Keratinocyte (primary cell): ENCODE measurements around the gene R3HDM2. TPM values are rescaled to one million over a fixed set of nuclear protein-coding genes. Genes with fewer than 3 reads are reported as not detected.
A peak's percentile ranks its signal among the peaks of the same experiment; 100 is the strongest.

ENCODE experiments used
- DNase-seq: peaks from one replicate; pipeline ENCODE4 v3.0.0-alpha.2; 2011; ENCODE audit warnings: low read depth, missing footprints, low spot score
- FAIRE-seq: peaks from 2 replicates; lab custom pipeline; 2011; peaks lifted over from hg19 to GRCh38; lab: Jason Lieb, UNC
- H2AFZ ChIP-seq: 2 replicates; pipeline ENCODE4 v1.6.0; 2012; ENCODE audit warnings: low read length, control low read depth, inconsistent platforms; ENCODE audit not compliant: control insufficient read depth
- H3K27ac ChIP-seq: 2 replicates; pipeline ENCODE4 v1.5.1; 2011; ENCODE audit warnings: low read length; ENCODE audit not compliant: control insufficient read depth, insufficient read depth
- H3K27me3 ChIP-seq: 3 replicates; pipeline ENCODE4 v1.6.0; 2011; ENCODE audit warnings: low read length; ENCODE audit not compliant: control insufficient read depth, insufficient read depth; ENCODE audit errors: extremely low read depth
- H3K36me3 ChIP-seq, 2 experiments: 2 replicates in 1 of 2; 3 replicates in 1 of 2; pipeline ENCODE4 v1.5.1; 2011; ENCODE audit warnings: low read length in 2 of 2, mild to moderate bottlenecking in 1 of 2; ENCODE audit not compliant: control insufficient read depth in 2 of 2, insufficient read depth in 2 of 2; ENCODE audit errors: extremely low read depth in 1 of 2
- H3K4me1 ChIP-seq: 3 replicates; pipeline ENCODE4 v1.5.1; 2011; ENCODE audit warnings: low read length; ENCODE audit not compliant: control insufficient read depth, insufficient read depth; ENCODE audit errors: extremely low read depth
- H3K4me2 ChIP-seq: 3 replicates; pipeline ENCODE4 v1.6.0; 2011; ENCODE audit warnings: low read depth, low read length; ENCODE audit not compliant: control insufficient read depth, insufficient read depth; ENCODE audit errors: extremely low read depth
- H3K4me3 ChIP-seq, 3 experiments: fragments of 200-600 bp in 1 of 3; sonication (generic) in 1 of 3; 2 replicates in 2 of 3; 3 replicates in 1 of 3; pipeline ENCODE4 v1.5.1; 2011 to 2016; ENCODE audit warnings: low read length in 3 of 3, mild to moderate bottlenecking in 3 of 3, control low read depth in 2 of 3, inconsistent platforms in 1 of 3, low read depth in 1 of 3, mixed read lengths in 1 of 3, mixed run types in 1 of 3, moderate library complexity in 1 of 3; ENCODE audit not compliant: control insufficient read depth in 2 of 3, insufficient read depth in 2 of 3; ENCODE audit errors: extremely low read depth in 1 of 3
- H3K79me2 ChIP-seq: 2 replicates; pipeline ENCODE4 v1.6.0; 2012; ENCODE audit warnings: low read length; ENCODE audit not compliant: control insufficient read depth, insufficient read depth
- H3K9ac ChIP-seq: 3 replicates; pipeline ENCODE4 v1.6.0; 2011; ENCODE audit warnings: low read length; ENCODE audit not compliant: control insufficient read depth, insufficient read depth; ENCODE audit errors: extremely low read depth
- H3K9me1 ChIP-seq: 3 replicates; pipeline ENCODE4 v1.6.0; 2011; ENCODE audit warnings: low read length; ENCODE audit not compliant: control insufficient read depth, insufficient read depth; ENCODE audit errors: extremely low read depth
- H3K9me3 ChIP-seq: 2 replicates; pipeline ENCODE4 v1.5.1; 2012; ENCODE audit warnings: low read depth, low read length; ENCODE audit not compliant: control insufficient read depth
- H4K20me1 ChIP-seq: 3 replicates; pipeline ENCODE4 v1.6.0; 2011; ENCODE audit warnings: low read length; ENCODE audit not compliant: control insufficient read depth, insufficient read depth; ENCODE audit errors: extremely low read depth
- EZH2 ChIP-seq: IDR thresholded peaks from one replicate; pipeline ENCODE4 v1.6.1; 2012; ENCODE audit warnings: inconsistent platforms, mild to moderate bottlenecking, low read length, moderate library complexity
- dilution Hi-C: fragments of 300-500 bp; cut with MboI; formaldehyde crosslinking; loops from one replicate; pipeline ENCODE4 v1.7.0; 2020; ENCODE audit warnings: low sequenced_read_pairs; ENCODE audit not compliant: extremely low pct_ligation_motif_present
- polyA plus RNA-seq, 5 experiments: library from polyadenylated mRNA; depleted of rRNA in 3 of 5; stranded (reverse) in 3 of 5; stranded (forward) in 1 of 5; unstranded in 1 of 5; fragments of >200 nt; gene quantifications; 1 replicate in 1 of 5; 2 replicates in 3 of 5; 3 replicates in 1 of 5; pipeline versions ENCODE4 v1.2.1 to v1.2.3, GENCODE V29; 2011 to 2012; ENCODE audit warnings: missing spikeins in 2 of 5, low read depth in 1 of 5, low replicate concordance in 1 of 5
- TF ChIP-seq, protein P1 (sequence below), 3 experiments: IDR thresholded peaks in 1 of 3; conservative IDR thresholded peaks in 1 of 3; optimal IDR thresholded peaks in 1 of 3; 2 replicates in 2 of 3; 3 replicates in 1 of 3; pipeline versions ENCODE3 to v1.5.1; 2011; ENCODE audit warnings: low read length in 3 of 3, mild to moderate bottlenecking in 3 of 3, moderate library complexity in 2 of 3, control low read depth in 1 of 3, inconsistent platforms in 1 of 3; ENCODE audit not compliant: insufficient read depth in 2 of 3; ENCODE audit errors: extremely low read depth in 1 of 3

R3HDM2 gene
- polyA plus RNA-seq, 1 donor (not counting 4 experiments of a cell fraction or from before 2014, with no cell fraction given) = 11.1 TPM

DNA sequence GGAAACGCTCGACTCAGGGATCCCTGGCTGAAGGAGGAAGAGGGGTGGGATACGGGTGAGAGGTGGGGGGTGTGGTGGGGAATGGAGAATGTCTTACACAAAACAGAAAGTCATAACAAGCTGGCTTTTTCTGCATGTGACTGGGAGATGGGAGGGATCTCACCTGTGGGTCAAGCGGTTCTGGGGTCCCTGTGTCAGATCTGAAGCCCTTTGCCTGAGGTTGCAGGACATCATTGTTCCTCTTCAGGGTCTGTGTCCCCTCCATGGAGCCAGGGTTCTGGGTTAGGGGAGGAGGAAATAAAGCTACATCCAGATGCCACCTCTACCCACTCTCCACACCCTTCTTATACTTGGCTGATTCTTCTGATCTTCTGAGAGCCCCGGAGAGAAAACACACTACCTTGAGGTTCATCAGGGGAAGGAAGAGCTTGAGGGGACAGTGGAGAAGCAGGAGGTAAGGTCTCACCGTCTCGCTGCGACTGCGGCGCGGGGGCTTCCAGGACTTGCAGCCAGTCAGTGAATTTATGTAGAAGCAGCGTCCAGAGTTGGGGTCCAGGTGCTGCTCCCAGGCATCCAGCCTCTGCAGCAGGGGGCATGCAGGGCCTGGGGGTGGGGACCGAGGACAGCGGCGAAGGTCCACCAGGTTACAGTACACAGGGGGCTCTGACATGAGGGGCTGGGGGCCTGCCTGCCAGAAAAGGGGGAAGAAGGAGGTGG, 46.3 kb upstream of the R3HDM2 start:
- TF ChIP-seq EZH2 = peak; percentile 6
- TF ChIP-seq, protein P1, sequence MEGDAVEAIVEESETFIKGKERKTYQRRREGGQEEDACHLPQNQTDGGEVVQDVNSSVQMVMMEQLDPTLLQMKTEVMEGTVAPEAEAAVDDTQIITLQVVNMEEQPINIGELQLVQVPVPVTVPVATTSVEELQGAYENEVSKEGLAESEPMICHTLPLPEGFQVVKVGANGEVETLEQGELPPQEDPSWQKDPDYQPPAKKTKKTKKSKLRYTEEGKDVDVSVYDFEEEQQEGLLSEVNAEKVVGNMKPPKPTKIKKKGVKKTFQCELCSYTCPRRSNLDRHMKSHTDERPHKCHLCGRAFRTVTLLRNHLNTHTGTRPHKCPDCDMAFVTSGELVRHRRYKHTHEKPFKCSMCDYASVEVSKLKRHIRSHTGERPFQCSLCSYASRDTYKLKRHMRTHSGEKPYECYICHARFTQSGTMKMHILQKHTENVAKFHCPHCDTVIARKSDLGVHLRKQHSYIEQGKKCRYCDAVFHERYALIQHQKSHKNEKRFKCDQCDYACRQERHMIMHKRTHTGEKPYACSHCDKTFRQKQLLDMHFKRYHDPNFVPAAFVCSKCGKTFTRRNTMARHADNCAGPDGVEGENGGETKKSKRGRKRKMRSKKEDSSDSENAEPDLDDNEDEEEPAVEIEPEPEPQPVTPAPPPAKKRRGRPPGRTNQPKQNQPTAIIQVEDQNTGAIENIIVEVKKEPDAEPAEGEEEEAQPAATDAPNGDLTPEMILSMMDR (optimal IDR thresholded peaks at IDR 0.05 in 1 of 3, IDR thresholded peaks at IDR 0.05 in 1 of 3, conservative IDR thresholded peaks at IDR 0.05 in 1 of 3; ENCODE audit: extremely low read depth in 1 of 3, insufficient read depth in 2 of 3, low read length in 3 of 3) = no peak
- dilution Hi-C loops = no loop called here
- no peaks in the 10 kb centered on the region for H3K9me3 ChIP-seq
- FAIRE-seq (no peak), DNase-seq (no peak)
- no peak overlapping the region for H3K4me3 ChIP-seq
- H3K4me2 ChIP-seq = no peak overlapping the region
- peaks cover 3% of the 10 kb centered on the region for H3K4me1 ChIP-seq
- H3K27me3 ChIP-seq = peaks cover 75% of the 10 kb centered on the region
- no peaks in the 10 kb centered on the region for H3K9me1 ChIP-seq
- H4K20me1 ChIP-seq = no peaks in the 10 kb centered on the region
- no peaks in the 10 kb centered on the region for H3K36me3 ChIP-seq
- no peaks in the 10 kb centered on the region for H3K79me2 ChIP-seq
- H2AFZ ChIP-seq = no peak overlapping the region
- H3K9ac ChIP-seq = no peak overlapping the region
- no peak overlapping the region for H3K27ac ChIP-seq

DNA sequence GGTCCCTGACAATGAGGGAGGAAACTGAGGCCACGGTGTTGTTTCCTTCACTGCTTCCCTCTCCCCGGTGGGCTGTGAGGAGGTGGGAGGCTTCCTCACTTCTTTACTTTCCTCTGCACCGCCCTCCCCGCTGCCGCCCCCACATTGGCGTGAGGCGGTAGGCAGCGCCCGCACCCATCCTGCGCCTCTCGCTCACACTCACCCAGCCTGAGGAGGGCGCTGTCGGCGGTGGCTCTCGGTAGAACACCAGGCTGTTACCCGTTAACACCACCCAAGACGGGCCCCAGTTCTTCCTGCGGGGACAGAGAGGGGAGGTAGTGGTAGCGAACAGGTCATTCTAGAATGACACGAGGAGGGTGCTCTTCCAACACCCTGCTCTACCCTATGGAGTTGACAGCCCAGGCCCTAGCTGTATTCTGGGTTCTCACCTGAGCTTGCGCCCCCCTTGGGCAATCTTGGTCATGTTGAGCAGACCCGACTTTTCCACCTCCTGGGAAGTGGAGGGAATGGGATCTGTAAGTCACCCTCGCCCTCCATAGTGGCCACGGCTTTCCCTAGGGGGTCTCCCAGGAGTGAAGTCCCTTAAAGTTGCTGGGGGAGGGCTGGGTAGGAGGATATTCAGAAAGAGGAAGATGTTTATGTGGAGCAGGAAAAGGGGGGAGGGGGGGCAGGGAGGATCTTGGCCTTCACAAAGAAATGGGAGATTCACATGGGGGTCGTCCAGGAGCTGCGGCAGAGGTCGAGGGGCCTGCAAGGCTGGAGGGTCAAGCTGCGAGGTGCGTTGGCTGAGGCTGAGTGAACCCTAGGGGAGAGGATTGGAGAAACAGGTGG, 45.5 kb upstream of the R3HDM2 start:
- peak overlapping the region; percentile 27 for H3K4me2 ChIP-seq

More for the DNA sequence above, 45.5 kb upstream of the R3HDM2 start:
- H3K79me2 ChIP-seq = no peaks in the 10 kb centered on the region
- DNase-seq (no peak), FAIRE-seq (no peak)
- H4K20me1 ChIP-seq = no peaks in the 10 kb centered on the region
- H3K4me3 ChIP-seq = no peak overlapping the region
- peaks cover 78% of the 10 kb centered on the region for H3K27me3 ChIP-seq
- peaks cover 3% of the 10 kb centered on the region for H3K4me1 ChIP-seq
- H2AFZ ChIP-seq = no peak overlapping the region
- H3K9me3 ChIP-seq = no peaks in the 10 kb centered on the region
- TF ChIP-seq, protein P1 (optimal IDR thresholded peaks at IDR 0.05 in 1 of 3, IDR thresholded peaks at IDR 0.05 in 1 of 3, conservative IDR thresholded peaks at IDR 0.05 in 1 of 3; ENCODE audit: extremely low read depth in 1 of 3, insufficient read depth in 2 of 3, low read length in 3 of 3) = peak in 1 of 3 experiments; percentile 38
- peak; percentile 92 for TF ChIP-seq EZH2
- no peak overlapping the region for H3K27ac ChIP-seq
- no peak overlapping the region for H3K9ac ChIP-seq
- dilution Hi-C loops = no loop called here
- H3K36me3 ChIP-seq = no peaks in the 10 kb centered on the region
- H3K9me1 ChIP-seq = no peaks in the 10 kb centered on the region
